Smooth muscle cell (in vitro differentiated cells): Measurements from ENCODE around the gene ZFYVE19. TPM values are rescaled to one million over a fixed set of nuclear protein-coding genes. Genes with fewer than 3 reads are reported as not detected.

Experiments used
- DNase-seq: peaks from one replicate; lab custom pipeline; 2025; ENCODE audit not compliant: unreplicated experiment; lab: John Stamatoyannopoulos, UW
- H2AFZ ChIP-seq: fragments of 200-600 bp; sonication (generic); 2 replicates; pipeline ENCODE4 v1.6.0; 2016; ENCODE audit warnings: antibody characterized with exemption, low read depth, mild to moderate bottlenecking
- H3F3A ChIP-seq: fragments of 200-600 bp; sonication (generic); 2 replicates; pipeline ENCODE4 v1.6.0; 2017; ENCODE audit warnings: antibody characterized with exemption, low read depth
- H3K27ac ChIP-seq: fragments of 200-600 bp; sonication (generic); 2 replicates; pipeline ENCODE4 v1.5.1; 2016; ENCODE audit warnings: low read depth, mild to moderate bottlenecking
- H3K27me3 ChIP-seq: fragments of 200-600 bp; sonication (generic); 2 replicates; pipeline ENCODE4 v1.6.1; 2016; ENCODE audit warnings: low read depth, mild to moderate bottlenecking
- H3K36me3 ChIP-seq: fragments of 200-600 bp; sonication (generic); 2 replicates; pipeline ENCODE4 v1.5.1; 2016; ENCODE audit warnings: low read depth
- H3K4me1 ChIP-seq: fragments of 200-600 bp; sonication (generic); 2 replicates; pipeline ENCODE4 v1.5.1; 2016; ENCODE audit warnings: low read depth
- H3K4me2 ChIP-seq: fragments of 200-600 bp; sonication (generic); 2 replicates; pipeline ENCODE4 v1.6.0; 2016; ENCODE audit warnings: mild to moderate bottlenecking
- H3K4me3 ChIP-seq: fragments of 200-600 bp; sonication (generic); 2 replicates; pipeline ENCODE4 v1.5.1; 2016; ENCODE audit warnings: mild to moderate bottlenecking
- H3K79me2 ChIP-seq: fragments of 200-600 bp; sonication (generic); 2 replicates; pipeline ENCODE4 v1.6.0; 2016; ENCODE audit warnings: low read depth, mild to moderate bottlenecking
- H3K9ac ChIP-seq: fragments of 200-600 bp; sonication (generic); 2 replicates; pipeline ENCODE4 v1.6.0; 2016; ENCODE audit warnings: low read depth
- H3K9me3 ChIP-seq: fragments of 200-600 bp; sonication (generic); replicated peaks from 2 replicates; pipeline ENCODE4 v1.5.1; 2016; ENCODE audit warnings: low read depth
- H4K20me1 ChIP-seq: fragments of 200-600 bp; sonication (generic); 2 replicates; pipeline ENCODE4 v1.6.0; 2016; ENCODE audit warnings: low read depth
- WGBS: methylation state at CpG from one replicate; pipeline ENCODE4 v1.1.7; 2016; ENCODE audit warnings: low lambda C conversion rate; 5-methylcytosine and 5-hydroxymethylcytosine counted together
- polyA plus RNA-seq: library from polyadenylated mRNA; unstranded; fragments of >200 nt; fragmentation: Nextera tagmentation; extraction: Ambion mirVana; gene quantifications from 2 replicates; pipeline ENCODE4 v1.2.1, GENCODE V29; 2016
- total RNA-seq: library from RNA; depleted of rRNA; stranded (reverse); fragments of >200 nt; gene quantifications from 2 replicates; pipeline ENCODE4 v1.2.3, GENCODE V29; 2014
- TF ChIP-seq, protein P1 (sequence below): fragments of 200-600 bp; sonication (generic); IDR thresholded peaks from 2 replicates; pipeline ENCODE4 v1.5.1; 2017; ENCODE audit warnings: borderline replicate concordance, mild to moderate bottlenecking, antibody characterized with exemption; ENCODE audit not compliant: insufficient read depth, poor library complexity, severe bottlenecking

Gene ZFYVE19
- total and polyA plus RNA-seq, 2 experiments from 2014 or later: 16.5 to 30.1 TPM

DNA sequence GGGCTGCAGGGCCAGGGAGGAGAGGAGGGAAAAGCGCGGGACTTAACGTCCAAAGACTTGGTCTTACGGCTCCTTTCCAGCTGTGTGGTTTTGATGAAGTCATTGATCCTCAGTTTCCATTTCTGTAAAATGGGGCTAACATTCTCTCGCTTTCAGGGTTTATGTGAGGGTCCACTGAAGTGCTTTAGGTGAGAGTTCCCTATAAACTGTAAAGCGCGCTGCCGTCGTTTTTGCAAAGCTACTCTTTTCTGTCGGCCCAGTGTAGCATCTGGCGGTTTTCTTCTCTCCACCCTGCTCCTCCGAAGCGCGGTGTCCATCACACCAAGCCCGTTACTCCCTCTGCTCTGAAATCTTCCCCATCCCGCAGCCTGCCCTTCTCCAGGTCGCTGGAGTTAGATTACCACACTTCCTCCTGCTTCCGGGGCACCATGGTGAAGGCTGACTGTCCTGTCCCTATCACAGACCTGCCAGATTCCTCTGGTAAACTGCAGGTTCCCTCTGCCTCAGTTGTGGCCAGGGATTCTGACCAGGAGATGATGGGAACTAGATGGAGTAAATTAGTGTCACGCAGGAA lies 1.1 kb downstream of the ZFYVE19 start:
- Histone ChIP-seq H3K27ac (no peak overlapping the region), H3K4me1 (peaks cover 6% of the 10 kb centered on the region), H3K9ac (no peak overlapping the region), H3K79me2 (peaks cover 32% of the 10 kb centered on the region), H3K36me3 (no peaks in the 10 kb centered on the region), H3K4me2 (peak overlapping the region; percentile 82), H2AFZ (peak overlapping the region; percentile 99), H3K9me3 (no peaks in the 10 kb centered on the region), H3K4me3 (peak overlapping the region; percentile 88), H4K20me1 (peaks cover 3% of the 10 kb centered on the region), H3F3A (no peaks in the 10 kb centered on the region), H3K27me3 (no peaks in the 10 kb centered on the region)
- TF ChIP-seq, protein P1, sequence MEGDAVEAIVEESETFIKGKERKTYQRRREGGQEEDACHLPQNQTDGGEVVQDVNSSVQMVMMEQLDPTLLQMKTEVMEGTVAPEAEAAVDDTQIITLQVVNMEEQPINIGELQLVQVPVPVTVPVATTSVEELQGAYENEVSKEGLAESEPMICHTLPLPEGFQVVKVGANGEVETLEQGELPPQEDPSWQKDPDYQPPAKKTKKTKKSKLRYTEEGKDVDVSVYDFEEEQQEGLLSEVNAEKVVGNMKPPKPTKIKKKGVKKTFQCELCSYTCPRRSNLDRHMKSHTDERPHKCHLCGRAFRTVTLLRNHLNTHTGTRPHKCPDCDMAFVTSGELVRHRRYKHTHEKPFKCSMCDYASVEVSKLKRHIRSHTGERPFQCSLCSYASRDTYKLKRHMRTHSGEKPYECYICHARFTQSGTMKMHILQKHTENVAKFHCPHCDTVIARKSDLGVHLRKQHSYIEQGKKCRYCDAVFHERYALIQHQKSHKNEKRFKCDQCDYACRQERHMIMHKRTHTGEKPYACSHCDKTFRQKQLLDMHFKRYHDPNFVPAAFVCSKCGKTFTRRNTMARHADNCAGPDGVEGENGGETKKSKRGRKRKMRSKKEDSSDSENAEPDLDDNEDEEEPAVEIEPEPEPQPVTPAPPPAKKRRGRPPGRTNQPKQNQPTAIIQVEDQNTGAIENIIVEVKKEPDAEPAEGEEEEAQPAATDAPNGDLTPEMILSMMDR: no peak
- 55% methylated on average over 19 of the region's 19 CpGs for WGBS
- no peak for DNase-seq

DNA sequence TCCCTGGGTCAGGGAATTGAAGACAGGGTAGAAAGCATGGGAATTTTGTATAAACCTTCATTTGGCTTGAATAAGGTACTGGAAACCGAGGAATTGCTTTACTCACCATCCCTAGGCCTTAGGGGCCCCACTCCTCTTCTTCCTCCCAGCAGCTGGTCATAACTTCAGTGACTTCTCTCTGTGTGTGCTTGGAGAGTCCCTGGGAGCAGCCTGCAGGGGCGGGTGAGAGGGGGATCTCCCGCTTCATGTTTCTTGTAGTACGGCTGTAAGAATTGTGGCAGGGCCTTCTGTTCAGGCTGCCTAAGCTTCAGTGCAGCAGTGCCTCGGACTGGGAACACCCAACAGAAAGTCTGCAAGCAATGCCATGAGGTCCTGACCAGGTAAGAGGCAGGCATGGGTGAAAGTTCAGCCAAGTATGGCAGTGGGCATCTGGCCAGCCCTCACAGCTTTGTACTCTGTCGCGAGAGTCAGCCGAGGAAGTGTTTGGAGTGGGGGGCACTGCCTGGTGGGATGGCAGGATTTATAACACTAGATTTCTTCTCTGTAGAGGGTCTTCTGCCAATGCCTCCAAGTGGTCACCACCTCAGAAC lies 2.1 kb downstream of the ZFYVE19 start:
- Histone ChIP-seq H3K27ac (no peak overlapping the region), H4K20me1 (no peaks in the 10 kb centered on the region), H3K79me2 (peaks cover 26% of the 10 kb centered on the region), H3K4me3 (no peak overlapping the region), H3K4me2 (no peak overlapping the region), H2AFZ (no peak overlapping the region), H3K4me1 (peaks cover 6% of the 10 kb centered on the region), H3F3A (no peaks in the 10 kb centered on the region), H3K9ac (no peak overlapping the region), H3K9me3 (no peaks in the 10 kb centered on the region), H3K27me3 (no peaks in the 10 kb centered on the region), H3K36me3 (no peaks in the 10 kb centered on the region)
- no peak for DNase-seq
- TF ChIP-seq, protein P1: no peak
- WGBS: 90% methylated on average over 8 of the region's 8 CpGs

DNA sequence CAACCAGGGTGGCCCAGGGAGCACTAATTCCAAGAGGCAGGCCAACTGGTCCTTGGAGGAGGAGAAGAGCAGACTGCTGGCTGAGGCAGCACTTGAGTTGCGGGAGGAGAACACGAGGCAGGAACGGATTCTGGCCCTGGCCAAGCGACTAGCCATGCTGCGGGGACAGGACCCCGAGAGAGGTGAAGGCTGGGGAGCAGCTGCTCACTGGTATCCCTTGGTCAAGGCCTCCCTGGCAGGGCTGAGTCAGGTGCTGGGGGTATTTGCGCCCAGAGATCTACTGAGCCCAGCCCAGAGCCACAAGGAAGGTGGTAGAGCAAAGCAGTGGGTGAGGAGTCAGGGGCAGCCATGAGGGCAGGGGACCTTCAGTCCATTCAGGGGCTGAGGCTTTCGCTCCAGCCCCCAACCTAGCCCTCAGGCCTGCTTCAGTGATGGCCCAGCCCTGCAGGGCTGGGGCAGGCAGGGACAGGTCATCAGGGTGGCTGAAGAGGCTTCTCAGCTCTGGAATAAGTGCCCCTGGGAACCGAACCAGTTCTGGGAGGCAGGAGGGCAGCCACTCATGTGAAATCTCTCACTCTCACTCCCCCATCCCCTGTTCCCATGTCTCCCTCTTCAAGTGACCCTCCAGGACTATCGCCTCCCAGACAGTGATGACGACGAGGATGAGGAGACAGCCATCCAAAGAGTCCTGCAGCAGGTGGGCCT lies 6.0 kb downstream of the ZFYVE19 start:
- Histone ChIP-seq H3K4me1 (no peaks in the 10 kb centered on the region), H3K9ac (no peak overlapping the region), H3K79me2 (peaks cover 5% of the 10 kb centered on the region), H3K4me3 (no peak overlapping the region), H3K9me3 (no peaks in the 10 kb centered on the region), H3K27ac (no peak overlapping the region), H2AFZ (no peak overlapping the region), H3K27me3 (no peaks in the 10 kb centered on the region), H3K4me2 (no peak overlapping the region), H3K36me3 (no peaks in the 10 kb centered on the region), H4K20me1 (no peaks in the 10 kb centered on the region), H3F3A (no peaks in the 10 kb centered on the region)
- no peak for DNase-seq
- 95% methylated on average over 12 of the region's 12 CpGs for WGBS
- TF ChIP-seq, protein P1: no peak
